Kidney (tissue), 14 donors: Measurements from ENCODE around the gene SF3A1. TPM values are rescaled to one million over a fixed set of nuclear protein-coding genes. Genes with fewer than 3 reads are reported as not detected.

Source experiments
- DNase-seq, 5 donors: peaks; one replicate each; pipeline ENCODE4 v3.0.0-alpha.2; 2013 to 2020
- FAIRE-seq: peaks from 2 replicates; lab custom pipeline; 2012; peaks lifted over from hg19 to GRCh38; lab: Jason Lieb, UNC
- H3K27ac ChIP-seq, 2 donors: one replicate each; pipeline ENCODE4 v1.7.0; 2013; ENCODE audit warnings: low read depth in 2 of 2, low read length in 2 of 2, inconsistent platforms in 1 of 2
- H3K27me3 ChIP-seq: one replicate; pipeline ENCODE4 v1.7.1; 2013; ENCODE audit warnings: low read length, inconsistent platforms; ENCODE audit not compliant: control insufficient read depth, insufficient read depth
- H3K36me3 ChIP-seq, 3 donors: one replicate each; pipeline versions ENCODE4 v1.7.0 to v1.7.1; 2013; ENCODE audit warnings: low read length in 3 of 3, control low read depth in 1 of 3, inconsistent platforms in 1 of 3; ENCODE audit not compliant: insufficient read depth in 3 of 3, control insufficient read depth in 2 of 3
- H3K4me1 ChIP-seq, 3 donors: one replicate each; pipeline versions ENCODE4 v1.7.0 to v1.7.1; 2013; ENCODE audit warnings: low read length in 3 of 3, inconsistent platforms in 1 of 3, low read depth in 1 of 3; ENCODE audit not compliant: control insufficient read depth in 2 of 3, insufficient read depth in 2 of 3
- H3K4me3 ChIP-seq, 3 donors: one replicate each; pipeline versions ENCODE4 v1.7.0 to v1.8.1; 2013; ENCODE audit warnings: low read length in 3 of 3, control low read depth in 1 of 3, inconsistent platforms in 1 of 3
- H3K9ac ChIP-seq, 3 donors: one replicate each; pipeline versions ENCODE4 v1.7.0 to v1.7.1; 2013; ENCODE audit warnings: low read length in 3 of 3, control low read depth in 1 of 3, inconsistent platforms in 1 of 3
- H3K9me3 ChIP-seq, 3 donors: one replicate each; pipeline versions ENCODE4 v1.7.0 to v1.7.1; 2013; ENCODE audit warnings: low read length in 3 of 3, control low read depth in 1 of 3, inconsistent platforms in 1 of 3; ENCODE audit not compliant: control insufficient read depth in 2 of 3, insufficient read depth in 1 of 3
- CTCF ChIP-seq: IDR thresholded peaks from 3 replicates; pipeline ENCODE4 v1.5.1; 2012; ENCODE audit warnings: mild to moderate bottlenecking, moderate library complexity, borderline replicate concordance; ENCODE audit not compliant: insufficient read depth; ENCODE audit errors: extremely low read depth
- intact Hi-C: fragments of 100-400 bp; cut with DNase I; formaldehyde crosslinking; loops from one replicate; pipeline ENCODE4 v1.11.1; 2022
- polyA plus RNA-seq: library from polyadenylated mRNA; stranded (reverse); fragments of 350-450 nt; fragmentation: Illumina TruSeq; extraction: RNeasy Lipid Tissue Mini Kit (QIAGEN cat#74804); gene quantifications from one replicate; pipeline ENCODE4 v1.2.3, GENCODE V29; 2014; ENCODE audit warnings: low read depth, low replicate concordance; ENCODE audit not compliant: insufficient read depth
- total RNA-seq: library from RNA; stranded (reverse); fragmentation: NEBNext Ultra II Directional; extraction: Animal tissue kit (Norgen Biotek cat#: 25700); gene quantifications from one replicate; pipeline ENCODE4 v1.2.1, GENCODE V29; 2021
- donor health status: control.
- donor health status: control.
- donor health status: control.
- donor health status: control.
- donor health status: control.
- donor health status: DM: yes; HTN: yes; CAD: no.
- donor health status: Normal renal cell carcinoma (clear cell type).

Gene SF3A1
- total and polyA plus RNA-seq, 2 donors from 2014 or later, result 23.7 to 179 TPM

- Histone ChIP-seq H3K4me3 (peak overlapping the region in 2 of 3 donors; percentile 41 to 62), H3K27ac (no peak overlapping the region), H3K9ac (peak overlapping the region in 2 of 3 donors; percentile 19 to 58), H3K27me3 (no peaks in the 10 kb centered on the region), H3K4me1 (peaks cover 0 to 19% (median 9%) of the 10 kb centered on the region in 3 donors), H3K9me3 (no peaks in the 10 kb centered on the region), H3K36me3 (no peaks in the 10 kb centered on the region)
- no peak for FAIRE-seq
- TF ChIP-seq CTCF, result no peak
- intact Hi-C loops, result no loop called here
- DNase-seq, result peak in 2 of 5 donors; percentile 50 to 57
These were observed 41.3 kb upstream of the SF3A1 start for GRCh38 chr22:30397656-30398635.

- peak within 1 kb of the TSS in 1 of 2 donors; percentile 22 for H3K27ac ChIP-seq
- no peak for FAIRE-seq
- no peaks in the 10 kb centered on the region for H3K9me3 ChIP-seq
- no peaks in the 10 kb centered on the region for H3K27me3 ChIP-seq
- intact Hi-C loops, result no loop called here
- H3K4me1 ChIP-seq, result peaks cover 0 to 19% (median 16%) of the 10 kb centered on the region in 3 donors
- H3K4me3 ChIP-seq, result peak within 1 kb of the TSS; percentile 39 to 62 (median 41)
- DNase-seq, result peak; percentile 67 to 86 (median 74)
- H3K36me3 ChIP-seq, result no peaks in the 10 kb centered on the region
- TF ChIP-seq CTCF, result no peak
- peak within 1 kb of the TSS in 2 of 3 donors; percentile 19 to 58 for H3K9ac ChIP-seq
These were observed 40.4 kb upstream of the SF3A1 start, which contains the start of gene SEC14L2 for GRCh38 chr22:30396871-30397655. Gene SEC14L2 (plus strand): TSS chr22:30397018. CDS start chr22:30397117, 99 bp downstream.

GRCh38 chr22:30393885-30394284 lies 37.2 kb upstream of the SF3A1 start:
- H3K36me3 ChIP-seq, result no peaks in the 10 kb centered on the region
- DNase-seq (no peak), FAIRE-seq (no peak)
- intact Hi-C loops, result no loop called here
- H3K4me1 ChIP-seq, result peaks cover 0 to 19% (median 15%) of the 10 kb centered on the region in 3 donors
- no peaks in the 10 kb centered on the region for H3K27me3 ChIP-seq
- TF ChIP-seq CTCF, result no peak
- no peak overlapping the region for H3K4me3 ChIP-seq
- H3K9me3 ChIP-seq, result no peaks in the 10 kb centered on the region
- H3K27ac ChIP-seq, result no peak overlapping the region
- H3K9ac ChIP-seq, result no peak overlapping the region
